ENCODE measurements around the gene NLRP1.

Gene NLRP1

DNA sequence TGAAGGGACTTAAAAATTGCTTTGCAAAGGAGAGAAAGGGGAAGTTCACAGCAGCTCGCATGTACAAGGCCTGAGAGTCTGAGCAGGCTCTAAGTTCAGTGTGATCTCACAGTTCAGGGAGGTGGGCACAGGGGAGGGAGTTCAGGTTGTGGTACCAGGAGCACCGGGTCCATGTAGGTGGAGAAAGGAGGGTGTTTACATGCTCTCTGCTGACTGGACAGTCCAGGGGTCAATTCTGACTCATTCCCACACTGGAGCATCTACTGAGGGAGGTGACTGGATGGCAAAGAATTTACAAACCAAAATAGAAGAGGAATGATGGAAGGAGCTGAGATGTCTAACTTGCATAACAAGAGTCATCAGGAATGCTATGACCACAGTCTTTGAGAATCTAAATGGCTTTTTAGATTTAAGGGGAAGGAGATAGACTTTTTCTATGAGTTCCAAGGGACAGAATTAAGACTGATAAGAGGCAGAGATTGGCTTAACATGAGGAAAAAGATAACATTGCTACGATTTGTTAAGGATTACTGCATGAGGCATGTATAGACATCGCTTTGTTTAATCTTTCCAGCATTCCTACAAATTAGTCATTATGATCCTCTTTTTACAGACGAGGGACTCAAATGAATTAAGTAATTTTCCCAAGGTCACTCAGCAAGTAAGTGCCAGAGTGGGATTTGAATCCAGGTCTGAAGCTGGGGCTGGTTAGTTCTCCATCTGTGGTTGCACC, 68.1 kb downstream of the NLRP1 start:
- peak; percentile 33 for DNase-seq (ENCODE audit: low spot score)

DNA sequence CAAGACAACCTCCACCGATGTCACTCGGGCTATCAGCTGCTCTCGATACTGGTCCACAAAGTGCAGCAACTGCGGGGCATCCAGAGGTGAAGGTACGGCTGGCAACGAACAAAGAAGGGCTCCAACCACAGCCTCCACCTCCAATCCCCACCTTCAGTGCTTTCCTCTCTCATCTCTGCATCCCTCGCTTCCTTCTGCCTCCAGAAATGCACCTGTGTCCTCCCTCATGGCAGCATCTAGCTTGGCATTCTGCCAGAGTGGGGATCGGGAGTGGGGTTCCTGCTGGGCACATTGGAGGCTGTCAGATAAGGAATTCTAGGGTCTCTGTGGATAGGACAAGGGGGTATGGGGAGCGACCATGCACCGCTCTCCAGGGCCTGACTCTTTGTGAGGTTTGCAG, 69.3 kb downstream of the NLRP1 start:
- DNase-seq (ENCODE audit: low spot score): no peak

DNA sequence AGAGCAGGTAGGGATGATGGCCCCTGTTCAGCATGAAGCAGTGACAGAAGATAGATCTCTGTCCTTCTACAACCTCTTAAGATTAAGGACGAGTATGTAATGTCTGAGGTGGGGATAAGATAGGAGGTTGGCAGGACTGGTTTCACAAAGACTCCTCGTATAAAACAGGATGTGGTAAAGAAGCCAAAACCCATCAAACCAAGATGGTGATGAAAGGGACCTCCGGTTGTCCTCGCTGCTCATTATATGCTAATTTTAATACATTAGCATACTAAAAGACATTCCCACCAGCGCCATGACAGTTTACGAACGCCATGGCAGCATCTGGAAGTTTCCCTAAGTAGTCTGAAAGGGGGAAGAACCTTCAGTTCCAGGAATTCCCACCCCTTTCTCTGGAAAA, 70.7 kb downstream of the NLRP1 start:
- DNase-seq (ENCODE audit: low spot score): no peak

DNA sequence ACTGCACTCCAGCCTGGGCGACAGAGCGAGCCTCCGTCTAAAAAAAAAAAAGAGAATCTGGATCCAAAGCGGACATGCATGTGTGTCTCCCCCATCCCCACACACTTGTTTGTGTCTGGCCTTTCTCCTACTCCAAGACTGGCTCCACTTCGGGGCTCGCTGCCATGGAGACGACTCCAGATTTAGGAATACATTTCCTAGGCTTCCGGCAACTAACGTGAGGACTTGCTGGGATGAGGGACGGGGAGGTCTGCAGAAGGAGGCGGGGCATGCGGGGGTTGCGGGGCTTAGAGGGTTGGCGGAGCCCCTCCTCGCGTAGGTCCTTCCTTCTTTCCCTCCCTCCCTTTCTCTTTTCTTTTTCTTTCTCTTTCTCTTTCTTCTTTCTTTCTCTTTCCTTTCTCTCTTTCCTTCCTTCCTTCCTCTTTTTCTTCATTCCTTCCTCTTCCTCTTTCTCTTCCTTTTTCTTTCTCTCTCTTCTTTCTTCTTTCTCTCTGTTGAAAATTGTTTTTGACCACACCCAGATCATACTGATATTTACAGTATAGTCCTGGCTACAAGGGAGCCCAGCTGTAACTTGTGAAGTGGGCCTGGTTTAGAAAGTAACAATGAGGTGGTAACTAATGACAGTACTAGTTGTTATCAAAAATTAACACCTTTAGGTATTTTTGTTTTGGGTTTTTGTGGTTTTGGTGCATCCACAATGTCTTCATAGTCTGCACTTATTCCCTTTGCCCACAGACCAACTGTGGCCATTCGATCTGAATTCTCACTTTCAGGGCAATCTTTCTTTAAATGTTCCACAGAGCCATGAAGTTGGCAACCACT, 72.7 kb downstream of the NLRP1 start:
- DNase-seq (ENCODE audit: low spot score): no peak

DNA sequence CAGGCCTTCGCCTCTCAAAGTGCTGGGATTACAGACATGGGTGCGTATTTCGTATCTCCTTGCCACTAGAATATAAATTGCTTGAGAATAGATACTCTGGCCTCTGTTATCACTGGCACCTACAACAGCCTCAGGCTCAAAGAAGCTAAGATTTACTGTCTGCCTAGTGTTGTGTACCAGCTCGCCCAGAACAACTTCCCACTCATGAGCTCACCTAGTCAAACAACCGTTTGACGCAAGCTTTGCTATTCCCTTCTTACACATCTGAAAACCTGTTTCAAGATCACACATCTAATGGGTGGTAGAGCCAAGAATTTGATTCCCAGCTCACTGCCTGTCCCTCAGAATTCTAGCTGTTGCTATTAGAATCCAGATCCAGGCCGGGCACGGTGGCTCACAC, 73.5 kb downstream of the NLRP1 start:
- DNase-seq (ENCODE audit: low spot score): no peak

DNA sequence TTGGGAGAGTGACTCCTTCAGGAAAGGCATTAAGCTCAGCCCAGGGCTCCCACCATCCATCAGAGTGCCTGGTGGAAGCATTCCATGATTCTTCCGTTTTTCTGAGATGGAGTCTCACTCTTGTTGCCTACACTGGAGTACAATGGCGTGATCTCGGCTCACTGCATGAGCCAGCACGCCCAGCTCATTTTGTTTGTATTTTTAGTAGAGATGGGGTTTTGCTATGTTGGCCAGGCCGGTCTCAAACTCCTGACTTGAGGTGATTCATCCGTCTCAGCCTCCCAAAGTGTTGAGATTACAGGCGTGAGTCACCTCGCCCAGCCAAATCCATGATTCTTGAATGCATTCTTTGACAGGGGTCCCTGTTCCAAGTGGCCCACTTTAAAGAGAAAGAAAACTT, 74.8 kb downstream of the NLRP1 start:
- no peak for DNase-seq (ENCODE audit: low spot score)

DNA sequence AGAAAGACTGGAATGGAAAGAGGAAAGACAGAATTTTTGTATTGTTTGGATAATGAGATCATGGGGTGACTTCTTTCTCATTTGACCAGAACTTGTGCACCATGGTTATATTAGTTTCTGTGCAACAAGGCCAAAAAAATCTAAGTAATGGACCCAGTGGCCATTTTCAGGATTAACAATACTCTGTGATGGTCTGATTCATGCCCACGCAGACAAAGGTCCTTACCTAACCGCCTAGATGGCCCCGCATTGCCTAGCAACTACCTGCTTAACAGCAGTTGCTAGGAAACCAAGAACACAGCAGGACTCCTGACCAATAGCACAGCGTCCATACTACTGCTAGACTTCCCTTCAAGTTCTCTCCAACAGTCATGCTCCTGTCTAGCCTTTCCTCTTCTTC, 75.5 kb downstream of the NLRP1 start:
- no peak for DNase-seq (ENCODE audit: low spot score)

DNA sequence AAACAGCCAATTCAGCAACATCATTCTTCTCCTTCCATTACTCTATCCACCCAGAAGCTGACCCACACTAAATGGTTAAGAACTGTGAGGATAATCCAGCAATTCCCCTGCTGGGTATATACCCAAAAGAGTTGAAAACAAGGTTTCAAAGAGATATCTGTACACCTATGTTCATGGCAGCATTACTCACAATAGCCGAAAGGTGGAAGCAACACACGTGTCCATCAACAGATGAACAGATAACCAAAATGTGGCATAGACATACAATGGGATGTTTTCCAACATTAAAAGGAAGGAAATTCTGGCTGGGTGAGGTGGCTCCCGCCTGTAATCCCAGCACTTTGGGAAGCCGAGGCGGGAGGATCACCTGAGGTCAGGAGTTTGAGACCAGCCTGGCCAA, 78.0 kb downstream of the NLRP1 start:
- no peak for DNase-seq (ENCODE audit: low spot score)

DNA sequence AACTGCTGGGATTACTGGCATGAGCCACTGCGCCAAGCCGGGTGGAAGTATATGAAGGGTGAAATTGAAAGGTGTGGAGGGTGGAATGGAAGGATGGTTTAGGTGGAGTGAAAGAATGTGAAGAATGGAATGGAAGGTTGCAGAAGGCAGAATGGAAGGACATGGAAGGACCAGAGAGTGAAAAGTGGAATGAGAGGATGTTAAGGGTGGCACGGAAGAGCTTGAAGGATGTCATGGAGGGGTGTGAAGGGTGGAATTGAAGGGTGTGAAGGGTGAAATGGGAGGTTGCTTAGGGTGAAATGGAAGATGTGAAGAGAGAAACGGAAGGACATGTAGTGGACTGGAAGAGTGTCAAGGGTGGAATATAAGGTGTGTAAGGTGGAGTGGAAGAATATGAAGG, 81.8 kb downstream of the NLRP1 start:
- no peak for DNase-seq (ENCODE audit: low spot score)

DNA sequence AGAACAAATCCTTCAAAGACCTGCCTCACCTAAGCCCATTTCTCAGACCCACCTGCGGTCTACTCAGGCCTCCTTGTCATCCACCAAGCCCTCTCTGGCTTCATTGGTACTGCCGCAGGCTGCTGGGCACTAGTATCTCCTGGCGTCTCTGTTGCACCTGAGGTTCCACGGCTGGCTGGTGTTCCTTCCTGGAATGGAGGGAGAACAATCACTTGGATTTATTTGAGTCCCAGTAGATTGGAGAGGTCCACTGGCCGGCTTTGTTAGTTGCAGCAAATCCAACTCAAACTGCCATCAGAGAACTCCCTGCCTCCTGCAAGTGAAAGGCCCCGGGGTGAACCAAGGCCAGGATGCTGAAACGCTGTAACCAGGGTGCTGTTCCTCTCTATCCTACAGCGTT, 82.6 kb downstream of the NLRP1 start:
- no peak for DNase-seq (ENCODE audit: low spot score)

DNA sequence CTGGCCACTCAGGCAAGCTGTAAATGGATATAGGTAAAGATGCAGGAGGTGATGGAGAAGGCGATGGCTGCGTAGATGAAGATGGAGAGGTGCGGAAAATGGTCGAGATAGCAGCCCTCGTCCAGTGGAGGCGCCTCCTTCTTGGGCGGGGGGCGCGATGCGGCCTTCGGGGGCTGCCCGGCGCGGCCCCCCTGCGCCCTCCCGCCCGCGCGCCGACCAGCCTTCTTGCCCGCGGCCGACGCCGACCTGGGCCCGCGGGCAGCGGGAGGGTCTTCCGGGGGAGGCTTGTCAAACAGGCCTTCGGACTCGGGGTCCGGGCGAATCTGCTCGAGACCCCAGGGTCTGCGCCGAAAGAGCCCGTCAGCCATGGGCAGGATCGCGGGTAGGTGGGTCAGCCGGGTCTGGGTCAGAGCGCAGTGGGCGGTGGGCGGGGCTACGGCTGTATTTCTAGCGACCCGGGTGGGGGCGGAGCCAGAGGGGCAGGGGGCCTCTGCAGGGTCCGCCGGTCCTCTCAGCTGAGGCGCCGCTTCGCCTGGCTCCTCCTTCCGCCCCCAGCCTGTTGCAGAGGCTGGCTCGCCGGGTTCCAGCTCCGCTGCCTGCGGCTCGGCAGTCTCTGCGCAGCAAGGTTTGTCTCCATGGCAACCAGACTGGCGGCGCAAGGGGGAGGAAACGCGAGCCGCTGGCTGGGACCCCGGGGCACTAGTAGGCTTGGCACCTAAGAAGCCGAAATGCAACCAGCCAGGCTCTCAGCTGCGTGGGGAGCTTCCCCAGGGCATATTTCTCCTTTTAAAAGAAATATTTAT, 83.5 kb downstream of the NLRP1 start:
- DNase-seq (ENCODE audit: low spot score): no peak

DNA sequence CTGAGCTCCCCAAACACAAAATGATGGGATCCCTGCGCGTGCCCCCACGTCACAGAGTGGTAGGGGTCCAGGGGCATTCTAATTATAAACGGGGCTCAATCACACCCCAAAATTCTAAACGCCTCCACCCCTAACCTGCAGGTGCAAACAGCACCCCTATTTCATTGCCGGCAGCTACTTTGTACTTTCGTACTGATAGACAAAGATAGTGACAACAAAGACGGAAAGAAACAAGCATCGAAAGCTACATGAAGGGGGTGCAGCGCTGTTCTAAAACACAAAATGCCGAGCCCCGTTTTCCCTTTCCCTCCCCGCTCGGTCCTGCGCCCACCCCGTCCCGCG, 84.1 kb downstream of the NLRP1 start:
- no peak for DNase-seq (ENCODE audit: low spot score)

DNA sequence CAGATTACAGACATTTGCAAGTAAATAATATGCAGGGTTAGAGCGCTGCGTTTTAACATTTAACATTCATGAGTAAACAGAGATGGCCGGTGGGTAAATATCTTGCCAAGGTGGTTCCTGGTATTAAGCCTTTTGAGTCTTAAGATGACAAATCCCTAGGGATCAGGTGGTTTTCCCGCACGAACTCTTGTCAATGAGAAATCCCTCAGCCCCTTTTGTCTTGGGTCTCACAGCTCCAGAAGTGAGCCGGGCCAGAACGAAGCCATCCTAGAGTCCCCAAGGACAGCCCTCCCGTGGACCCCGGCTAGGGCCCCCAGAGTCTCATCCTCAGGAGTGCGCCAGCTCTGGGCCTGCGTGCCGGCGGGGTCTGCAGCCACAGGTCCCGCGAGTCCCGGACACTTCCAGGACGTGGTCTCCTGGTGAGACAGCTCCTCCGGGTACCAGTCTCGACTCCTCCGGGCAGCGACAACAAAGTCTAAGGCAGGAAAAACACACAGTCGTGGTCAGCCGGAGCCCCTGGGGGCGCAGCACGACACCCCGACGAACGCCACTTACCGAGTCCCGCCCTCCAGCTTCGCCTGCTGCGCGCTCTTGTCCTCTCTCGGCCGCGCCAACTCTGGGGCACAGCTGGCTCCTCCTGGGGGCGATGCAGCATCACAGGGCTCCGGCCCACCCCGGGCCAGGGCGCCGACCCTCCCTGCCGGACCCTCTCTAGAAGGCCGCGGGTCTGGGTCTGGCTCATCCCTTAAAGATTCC, 84.7 kb downstream of the NLRP1 start:
- DNase-seq (ENCODE audit: low spot score): no peak

DNA sequence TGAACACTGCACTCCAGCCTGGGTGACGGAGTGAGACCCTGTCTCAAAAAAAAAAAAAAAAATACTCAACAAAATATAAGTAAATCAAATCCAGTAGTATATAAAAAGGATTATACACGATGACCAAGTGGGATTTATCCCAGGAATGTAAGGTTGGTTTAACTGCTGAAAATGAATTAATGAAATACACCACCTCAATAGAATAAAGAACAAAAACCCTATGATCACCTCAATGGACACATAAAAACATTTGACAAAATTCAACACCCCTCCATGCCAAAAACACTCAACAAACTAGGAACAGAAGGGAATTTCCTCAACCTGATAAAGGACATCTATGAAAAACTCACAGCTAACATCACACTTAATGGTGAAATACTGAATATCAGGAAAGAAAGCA, 91.3 kb downstream of the NLRP1 start:
- DNase-seq (ENCODE audit: low spot score): no peak

DNA sequence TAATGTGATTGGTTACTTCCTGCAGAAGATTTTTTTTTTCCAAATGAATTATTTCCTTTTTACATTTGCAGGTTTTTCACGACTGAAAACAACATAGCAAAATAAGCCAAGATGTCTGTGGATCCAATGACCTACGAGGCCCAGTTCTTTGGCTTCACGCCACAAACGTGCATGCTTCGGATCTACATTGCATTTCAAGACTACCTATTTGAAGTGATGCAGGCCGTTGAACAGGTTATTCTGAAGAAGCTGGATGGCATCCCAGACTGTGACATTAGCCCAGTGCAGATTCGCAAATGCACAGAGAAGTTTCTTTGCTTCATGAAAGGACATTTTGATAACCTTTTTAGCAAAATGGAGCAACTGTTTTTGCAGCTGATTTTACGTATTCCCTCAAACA, 95.6 kb downstream of the NLRP1 start:
- no peak for DNase-seq (ENCODE audit: low spot score)

DNA sequence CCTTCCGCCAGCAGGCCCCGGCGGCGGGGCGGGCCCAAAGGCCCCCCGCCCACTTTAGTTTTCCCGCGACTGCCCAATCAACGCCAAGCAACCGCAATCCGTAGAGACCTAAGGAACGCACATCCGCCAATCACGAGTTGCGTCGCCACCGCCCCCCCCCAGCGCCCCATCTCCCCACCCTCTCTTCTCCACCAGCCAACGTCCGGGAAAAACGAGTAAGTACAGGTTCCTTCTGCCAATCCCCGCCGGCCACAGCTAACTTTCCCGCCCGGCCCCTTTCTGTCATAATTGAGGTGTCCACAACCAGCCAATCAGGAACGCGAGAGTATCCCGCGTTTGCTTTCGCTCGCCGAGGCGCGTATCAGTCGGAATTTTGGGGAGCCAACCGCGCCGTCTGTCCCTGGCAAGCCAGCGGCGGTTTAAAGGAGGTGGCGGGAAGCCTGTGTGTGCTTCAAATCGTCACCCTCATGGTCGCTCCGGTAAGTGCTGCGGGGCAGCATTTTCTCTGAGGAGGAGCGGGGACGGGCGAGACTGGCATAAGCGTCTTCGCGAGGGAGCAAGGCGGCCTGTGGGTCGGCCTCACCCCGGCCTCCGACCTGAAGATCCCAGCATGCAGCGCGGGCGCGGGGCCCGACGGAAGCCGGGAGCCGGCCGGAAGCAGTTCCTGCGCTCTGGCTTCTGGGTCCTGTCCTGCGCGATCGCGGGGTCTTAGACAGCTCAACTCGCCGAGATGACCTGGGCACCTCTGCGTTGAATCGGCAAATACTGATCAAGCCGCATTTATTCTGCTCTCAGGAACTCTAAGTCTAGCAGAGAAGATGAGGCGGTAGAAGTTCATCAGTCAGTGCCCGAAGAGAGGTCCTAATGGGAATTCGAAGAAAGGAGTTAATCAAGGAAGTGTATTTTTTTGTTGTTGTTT, 97.8 kb downstream of the NLRP1 start, which contains the start of gene MIS12:
Gene MIS12, plus strand, starts transcription at position 361 of the 919 bp plus-strand sequence. CDS start 2,297 bp downstream, outside the sequence.
- DNase-seq (ENCODE audit: low spot score): peak; percentile 99

DNA sequence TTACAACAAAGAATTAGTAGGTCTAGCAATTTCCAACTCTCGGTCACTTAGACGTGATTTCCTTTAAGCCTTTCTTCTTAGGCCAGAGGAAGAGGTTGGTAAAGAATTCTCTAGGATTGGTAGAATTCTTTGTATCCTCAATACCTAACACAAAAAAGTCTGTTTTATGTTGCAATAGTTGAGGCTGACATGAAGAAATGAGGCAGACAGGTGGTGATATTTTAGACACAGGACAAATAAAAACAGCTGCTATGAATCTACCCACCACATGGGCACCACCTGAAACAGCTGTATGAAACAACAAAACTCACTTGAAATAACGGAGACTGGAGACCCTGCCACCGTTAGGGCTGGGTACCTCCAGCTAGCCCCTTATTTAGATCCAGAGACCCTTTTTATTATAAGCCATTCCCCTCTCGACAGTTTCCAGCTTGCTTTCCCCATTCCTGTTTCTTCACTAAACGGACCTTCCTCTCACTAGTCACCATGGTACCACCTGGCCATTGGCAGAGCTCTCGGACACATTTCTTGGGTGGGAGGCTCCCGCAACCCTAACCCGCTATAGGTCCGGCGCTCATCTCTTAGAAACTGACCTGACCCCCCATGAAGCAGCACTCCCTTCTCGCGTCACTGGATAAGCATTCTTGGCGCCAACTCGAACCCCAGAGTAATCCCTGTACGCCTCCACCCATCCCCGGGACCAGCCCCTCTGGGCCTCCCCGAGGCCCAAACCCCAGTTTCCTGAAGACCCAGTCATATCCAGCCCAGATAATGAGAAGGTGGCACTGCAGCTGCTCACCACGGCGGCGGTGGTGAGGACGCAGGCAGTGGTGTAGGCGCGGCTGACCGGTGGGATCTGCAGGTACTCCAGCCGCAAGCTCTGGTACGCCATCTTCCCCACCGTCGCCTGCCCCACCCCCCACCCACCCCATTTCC, 98.8 kb downstream of the NLRP1 start, which contains the start of gene DERL2:
Gene DERL2, minus strand, starts transcription at position 909 of the 936 bp plus-strand sequence. Its CDS starts 17 bp downstream, at position 892.
- DNase-seq (ENCODE audit: low spot score): peak; percentile 44

DNA sequence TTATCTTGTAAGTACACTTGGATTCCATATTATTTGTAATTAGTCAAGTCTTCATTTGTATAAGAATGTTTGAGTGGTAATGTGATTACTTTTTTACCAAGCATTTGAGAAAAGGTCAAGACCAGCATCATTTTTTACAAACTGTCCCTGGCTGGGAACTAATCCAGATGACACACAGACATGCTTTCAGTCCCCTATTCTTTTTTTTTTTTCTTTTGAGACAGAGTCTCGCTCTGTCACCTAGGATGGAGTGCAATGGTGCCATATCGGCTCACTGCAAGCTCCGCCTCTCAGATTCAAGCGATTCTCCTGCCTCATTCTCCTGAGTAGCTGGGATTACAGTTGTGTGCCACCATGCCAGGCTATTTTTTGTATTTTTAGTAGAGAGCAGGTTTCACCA, 102.9 kb downstream of the NLRP1 start:
- DNase-seq (ENCODE audit: low spot score): no peak

DNA sequence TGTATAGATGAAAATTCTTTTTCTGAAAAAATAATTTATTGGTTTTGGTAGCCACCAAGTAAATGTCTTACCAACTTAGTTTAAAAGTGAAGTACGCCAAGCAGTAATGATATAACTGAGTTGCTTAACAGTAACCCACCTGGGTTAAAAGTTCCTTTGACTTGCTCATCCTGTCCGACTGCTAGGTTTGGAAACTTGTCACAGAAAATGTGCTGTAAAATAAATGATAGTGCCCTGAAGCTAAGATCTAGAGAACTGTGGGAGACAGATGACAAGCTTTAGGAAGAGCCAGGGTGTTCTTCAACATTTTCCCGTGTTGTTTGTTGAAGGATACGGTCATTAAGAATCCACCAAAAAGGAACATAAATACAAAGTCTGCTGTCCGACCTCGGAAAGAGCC, 103.3 kb downstream of the NLRP1 start:
- DNase-seq (ENCODE audit: low spot score): no peak

DNA sequence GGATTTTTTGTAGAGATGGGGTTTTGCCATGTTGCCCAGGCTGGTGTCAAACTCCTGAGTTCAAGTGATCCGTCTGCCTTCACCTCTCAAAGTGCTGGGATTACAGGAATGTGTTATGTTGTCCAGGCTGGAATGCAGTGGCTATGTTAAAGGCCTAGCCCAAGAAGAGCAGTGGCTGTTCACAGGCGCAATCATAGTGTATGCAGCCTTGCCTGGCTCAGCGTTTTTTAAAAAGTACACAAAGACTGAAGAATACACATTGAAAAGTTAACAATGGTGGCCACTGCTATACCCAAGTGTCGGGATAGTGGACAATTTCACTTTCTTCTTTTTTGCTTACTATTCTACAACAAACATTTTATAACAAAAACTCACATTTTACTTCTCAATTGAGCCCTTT, 105.3 kb downstream of the NLRP1 start:
- DNase-seq (ENCODE audit: low spot score): no peak

Measured in LoVo (cell line).